ENCODE measurements around the gene SLC38A6.

SLC38A6 gene

DNA sequence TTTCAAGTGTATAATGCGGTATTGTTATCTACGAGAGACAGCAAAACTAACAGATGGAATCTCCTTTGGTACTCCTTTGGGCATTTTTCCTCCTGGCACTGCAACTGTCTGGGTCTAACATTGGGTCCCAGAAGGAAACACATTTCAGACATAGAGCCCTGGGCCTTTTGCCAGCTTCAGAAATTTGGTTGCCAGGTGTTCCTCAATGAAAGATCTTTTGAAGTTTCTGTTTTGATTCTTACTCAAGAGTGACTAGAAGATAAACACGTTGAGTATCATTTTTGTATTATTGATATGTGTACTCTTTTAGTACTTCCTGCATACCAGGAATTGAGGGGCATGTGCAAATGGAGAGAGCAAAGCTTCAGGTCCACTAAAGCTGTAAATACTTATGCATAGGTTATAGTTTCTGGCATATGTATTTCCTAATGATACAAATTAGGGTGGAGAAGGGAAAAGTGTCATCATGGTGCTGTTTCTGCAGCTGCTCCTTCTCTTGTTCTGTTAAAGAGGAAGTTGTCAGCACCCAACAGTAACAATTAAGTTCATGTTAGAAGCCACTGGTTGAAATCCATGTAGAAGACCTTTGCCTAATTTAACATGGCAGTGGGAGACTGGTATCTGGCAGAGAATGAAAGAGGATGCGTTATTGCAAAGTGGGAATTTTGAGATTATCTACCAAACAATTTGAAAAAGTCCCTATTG, 53.5 kb downstream of the SLC38A6 start:
- Histone ChIP-seq H3K9ac (ENCODE audit: low read depth, low read length, poor library complexity) (no peak overlapping the region), H4K91ac (ENCODE audit: low read depth, low read length, poor library complexity) (no peak overlapping the region), H3K4me3 (ENCODE audit: low read length in 2 of 2) (no peak overlapping the region), H3K79me1 (ENCODE audit: low read depth, low read length) (no peaks in the 10 kb centered on the region), H3K4ac (ENCODE audit: low read length) (no peak overlapping the region), H3K27ac (replicated peaks; ENCODE audit: low read length) (no peak overlapping the region), H3K36me3 (replicated peaks in 1 of 2; ENCODE audit: control insufficient read depth in 2 of 2, insufficient read depth in 2 of 2, low read length in 2 of 2) (no peaks in the 10 kb centered on the region), H2BK5ac (ENCODE audit: low read length) (no peak overlapping the region), H3K4me2 (ENCODE audit: insufficient read depth, low read length, poor library complexity, severe bottlenecking) (no peak overlapping the region), H3K18ac (ENCODE audit: low read length) (no peak overlapping the region), H2AFZ (ENCODE audit: low read length) (no peak overlapping the region), H3K4me1 (ENCODE audit: control insufficient read depth in 2 of 2, insufficient read depth in 1 of 2, low read depth in 1 of 2, low read length in 2 of 2) (no peaks in the 10 kb centered on the region), H2BK12ac (ENCODE audit: low read length) (no peak overlapping the region), H2AK5ac (ENCODE audit: low read depth, low read length) (no peak overlapping the region), H3K14ac (ENCODE audit: low read length) (no peak overlapping the region), H3K9me3 (replicated peaks in 1 of 2; ENCODE audit: control insufficient read depth in 2 of 2, insufficient read depth in 1 of 2, low read depth in 1 of 2, low read length in 2 of 2) (no peaks in the 10 kb centered on the region), H2BK15ac (ENCODE audit: low read length) (no peak overlapping the region), H4K8ac (ENCODE audit: low read depth, low read length) (no peak overlapping the region), H3K27me3 (ENCODE audit: control insufficient read depth in 3 of 3, insufficient read depth in 3 of 3, low read depth in 1 of 3, low read length in 3 of 3) (no peaks in the 10 kb centered on the region), H3K23ac (ENCODE audit: low read depth, low read length, poor library complexity) (no peak overlapping the region), H2BK120ac (ENCODE audit: low read depth, low read length) (no peak overlapping the region)
- DNase-seq (ENCODE audit: low spot score): no peak
- no CpG with 5 or more reads among the region's 4 CpGs for WGBS, 2 donors (ENCODE audit: extremely low coverage in 2 of 2, insufficient read length in 2 of 2, insufficient replicate concordance in 1 of 2)

DNA sequence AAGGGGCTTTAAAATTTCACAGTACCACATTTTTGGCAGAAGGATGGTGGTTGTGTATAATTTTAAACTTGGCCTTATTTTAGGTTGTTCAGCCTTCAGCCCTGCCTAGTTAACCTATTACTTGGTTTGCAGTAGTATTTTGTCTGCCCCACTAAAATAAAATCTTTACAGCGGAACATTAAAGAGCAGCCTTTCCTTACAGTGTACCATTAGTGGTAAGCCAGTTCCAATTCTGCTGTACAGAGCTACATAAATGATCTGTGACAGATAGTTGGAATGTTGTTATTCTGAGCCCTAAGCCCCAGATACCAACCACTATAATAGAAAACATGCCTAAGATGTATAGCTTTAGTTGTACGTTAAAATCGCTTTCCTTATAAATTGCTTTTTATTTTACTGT, 56.2 kb downstream of the SLC38A6 start:
- DNase-seq (ENCODE audit: low spot score): no peak

DNA sequence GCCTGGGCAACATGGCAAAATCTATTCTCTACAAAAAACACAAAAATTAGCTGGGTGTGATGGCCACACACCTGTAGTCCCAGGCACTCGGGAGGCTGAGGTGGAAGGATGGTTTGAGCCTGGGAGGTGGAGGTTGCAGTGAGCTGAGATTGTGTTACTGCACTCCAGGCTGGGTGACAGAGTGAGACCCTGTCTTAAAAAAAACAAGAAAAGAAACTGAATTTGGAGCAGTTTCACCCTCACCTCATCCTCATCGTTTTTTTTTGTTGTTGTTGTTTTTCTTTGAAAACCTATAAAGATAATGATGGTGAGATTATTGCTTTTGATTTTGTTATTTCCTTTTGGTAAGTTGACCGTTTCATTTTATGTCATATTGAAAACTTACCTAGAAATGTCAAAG, 60.7 kb downstream of the SLC38A6 start:
- Histone ChIP-seq H2AFZ (ENCODE audit: low read length) (no peak overlapping the region), H3K9me3 (replicated peaks in 1 of 2; ENCODE audit: control insufficient read depth in 2 of 2, insufficient read depth in 1 of 2, low read depth in 1 of 2, low read length in 2 of 2) (no peaks in the 10 kb centered on the region), H3K23ac (ENCODE audit: low read depth, low read length, poor library complexity) (no peak overlapping the region), H3K4ac (ENCODE audit: low read length) (no peak overlapping the region), H3K4me1 (ENCODE audit: control insufficient read depth in 2 of 2, insufficient read depth in 1 of 2, low read depth in 1 of 2, low read length in 2 of 2) (no peaks in the 10 kb centered on the region), H4K8ac (ENCODE audit: low read depth, low read length) (no peak overlapping the region), H3K27ac (replicated peaks; ENCODE audit: low read length) (no peak overlapping the region), H3K9ac (ENCODE audit: low read depth, low read length, poor library complexity) (no peak overlapping the region), H2BK15ac (ENCODE audit: low read length) (no peak overlapping the region), H2BK12ac (ENCODE audit: low read length) (no peak overlapping the region), H3K4me2 (ENCODE audit: insufficient read depth, low read length, poor library complexity, severe bottlenecking) (no peak overlapping the region), H3K4me3 (ENCODE audit: low read length in 2 of 2) (no peak overlapping the region), H2BK5ac (ENCODE audit: low read length) (no peak overlapping the region), H3K79me1 (ENCODE audit: low read depth, low read length) (no peaks in the 10 kb centered on the region), H4K91ac (ENCODE audit: low read depth, low read length, poor library complexity) (no peak overlapping the region), H3K36me3 (replicated peaks in 1 of 2; ENCODE audit: control insufficient read depth in 2 of 2, insufficient read depth in 2 of 2, low read length in 2 of 2) (no peaks in the 10 kb centered on the region), H2AK5ac (ENCODE audit: low read depth, low read length) (no peak overlapping the region), H3K14ac (ENCODE audit: low read length) (no peak overlapping the region), H2BK120ac (ENCODE audit: low read depth, low read length) (no peak overlapping the region), H3K27me3 (ENCODE audit: control insufficient read depth in 3 of 3, insufficient read depth in 3 of 3, low read depth in 1 of 3, low read length in 3 of 3) (no peaks in the 10 kb centered on the region), H3K18ac (ENCODE audit: low read length) (no peak overlapping the region)
- no peak for DNase-seq (ENCODE audit: low spot score)
- WGBS, 2 donors (ENCODE audit: extremely low coverage in 2 of 2, insufficient read length in 2 of 2, insufficient replicate concordance in 1 of 2): no CpG with 5 or more reads among the region's 3 CpGs

More for the DNA sequence above, 56.2 kb downstream of the SLC38A6 start:
- Histone ChIP-seq H2AFZ (ENCODE audit: low read length) (no peak overlapping the region), H3K4me1 (ENCODE audit: control insufficient read depth in 2 of 2, insufficient read depth in 1 of 2, low read depth in 1 of 2, low read length in 2 of 2) (no peaks in the 10 kb centered on the region), H3K9ac (ENCODE audit: low read depth, low read length, poor library complexity) (no peak overlapping the region), H2BK5ac (ENCODE audit: low read length) (no peak overlapping the region), H3K4me3 (ENCODE audit: low read length in 2 of 2) (no peak overlapping the region), H3K4ac (ENCODE audit: low read length) (no peak overlapping the region), H4K91ac (ENCODE audit: low read depth, low read length, poor library complexity) (no peak overlapping the region), H2BK15ac (ENCODE audit: low read length) (no peak overlapping the region), H4K8ac (ENCODE audit: low read depth, low read length) (no peak overlapping the region), H3K27ac (replicated peaks; ENCODE audit: low read length) (no peak overlapping the region), H3K23ac (ENCODE audit: low read depth, low read length, poor library complexity) (no peak overlapping the region), H2AK5ac (ENCODE audit: low read depth, low read length) (no peak overlapping the region), H3K36me3 (replicated peaks in 1 of 2; ENCODE audit: control insufficient read depth in 2 of 2, insufficient read depth in 2 of 2, low read length in 2 of 2) (no peaks in the 10 kb centered on the region), H2BK12ac (ENCODE audit: low read length) (no peak overlapping the region), H3K4me2 (ENCODE audit: insufficient read depth, low read length, poor library complexity, severe bottlenecking) (no peak overlapping the region), H3K14ac (ENCODE audit: low read length) (no peak overlapping the region), H2BK120ac (ENCODE audit: low read depth, low read length) (no peak overlapping the region), H3K9me3 (replicated peaks in 1 of 2; ENCODE audit: control insufficient read depth in 2 of 2, insufficient read depth in 1 of 2, low read depth in 1 of 2, low read length in 2 of 2) (no peaks in the 10 kb centered on the region), H3K79me1 (ENCODE audit: low read depth, low read length) (no peaks in the 10 kb centered on the region), H3K18ac (ENCODE audit: low read length) (no peak overlapping the region), H3K27me3 (ENCODE audit: control insufficient read depth in 3 of 3, insufficient read depth in 3 of 3, low read depth in 1 of 3, low read length in 3 of 3) (no peaks in the 10 kb centered on the region)
- WGBS, 2 donors (ENCODE audit: extremely low coverage in 2 of 2, insufficient read length in 2 of 2, insufficient replicate concordance in 1 of 2): no CpG with 5 or more reads among the region's 3 CpGs

DNA sequence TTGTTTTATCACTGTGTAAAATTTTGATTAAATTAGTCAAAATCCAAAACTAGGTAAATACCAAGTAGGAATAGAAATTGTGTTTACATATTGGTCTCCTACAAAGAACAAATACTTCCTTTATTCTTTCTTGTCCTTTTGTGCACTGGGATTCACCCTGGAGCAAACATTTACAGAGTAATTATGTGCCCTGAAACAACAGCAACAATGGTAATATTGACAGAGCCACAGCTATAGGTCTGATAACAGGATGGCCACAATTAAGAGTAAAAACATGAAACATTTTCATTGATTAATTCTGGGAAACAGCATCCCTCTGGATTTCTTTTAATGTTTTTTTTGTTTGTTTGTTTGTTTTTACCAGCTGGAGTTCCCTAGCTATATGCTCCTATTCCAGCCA, 61.2 kb downstream of the SLC38A6 start:
- H3K4me3 ChIP-seq (ENCODE audit: low read length in 2 of 2): no peak overlapping the region
- no peak overlapping the region for H2BK5ac ChIP-seq (ENCODE audit: low read length)
- H2BK120ac ChIP-seq (ENCODE audit: low read depth, low read length): no peak overlapping the region
- no peaks in the 10 kb centered on the region for H3K36me3 ChIP-seq (replicated peaks in 1 of 2; ENCODE audit: control insufficient read depth in 2 of 2, insufficient read depth in 2 of 2, low read length in 2 of 2)
- DNase-seq (ENCODE audit: low spot score): no peak
- H4K91ac ChIP-seq (ENCODE audit: low read depth, low read length, poor library complexity): no peak overlapping the region
- no peaks in the 10 kb centered on the region for H3K9me3 ChIP-seq (replicated peaks in 1 of 2; ENCODE audit: control insufficient read depth in 2 of 2, insufficient read depth in 1 of 2, low read depth in 1 of 2, low read length in 2 of 2)
- no peak overlapping the region for H2BK12ac ChIP-seq (ENCODE audit: low read length)
- no peak overlapping the region for H2AFZ ChIP-seq (ENCODE audit: low read length)
- H3K4me2 ChIP-seq (ENCODE audit: insufficient read depth, low read length, poor library complexity, severe bottlenecking): no peak overlapping the region
- no peak overlapping the region for H3K9ac ChIP-seq (ENCODE audit: low read depth, low read length, poor library complexity)
- no peak overlapping the region for H3K14ac ChIP-seq (ENCODE audit: low read length)
- H3K27me3 ChIP-seq (ENCODE audit: control insufficient read depth in 3 of 3, insufficient read depth in 3 of 3, low read depth in 1 of 3, low read length in 3 of 3): no peaks in the 10 kb centered on the region
- H3K4me1 ChIP-seq (ENCODE audit: control insufficient read depth in 2 of 2, insufficient read depth in 1 of 2, low read depth in 1 of 2, low read length in 2 of 2): no peaks in the 10 kb centered on the region
- H3K79me1 ChIP-seq (ENCODE audit: low read depth, low read length): no peaks in the 10 kb centered on the region
- no peak overlapping the region for H2BK15ac ChIP-seq (ENCODE audit: low read length)
- no peak overlapping the region for H4K8ac ChIP-seq (ENCODE audit: low read depth, low read length)
- no peak overlapping the region for H3K4ac ChIP-seq (ENCODE audit: low read length)
- H2AK5ac ChIP-seq (ENCODE audit: low read depth, low read length): no peak overlapping the region
- no peak overlapping the region for H3K23ac ChIP-seq (ENCODE audit: low read depth, low read length, poor library complexity)
- H3K18ac ChIP-seq (ENCODE audit: low read length): no peak overlapping the region
- no peak overlapping the region for H3K27ac ChIP-seq (replicated peaks; ENCODE audit: low read length)
